Neural cell (in vitro differentiated cells): Measurements from ENCODE around the gene NLRP4.

ENCODE experiments used
- POLR2AphosphoS5 ChIP-seq: IDR thresholded peaks from 2 replicates; pipeline ENCODE4 v1.6.1; 2012
- RAD21 ChIP-seq: fragments of 450-650 bp; conservative IDR thresholded peaks from 2 replicates; pipeline ENCODE4 v1.6.1; 2014; ENCODE audit warnings: antibody characterized with exemption, mild to moderate bottlenecking, moderate library complexity
- SMC3 ChIP-seq: fragments of 450-650 bp; conservative IDR thresholded peaks from 2 replicates; pipeline ENCODE4 v1.6.1; 2014; ENCODE audit warnings: antibody characterized with exemption, mild to moderate bottlenecking, moderate library complexity; ENCODE audit not compliant: poor library complexity
- TF ChIP-seq, protein P1 (sequence below): fragments of 450-650 bp; IDR thresholded peaks from 2 replicates; pipeline ENCODE4 v1.5.1; 2014; ENCODE audit warnings: antibody characterized with exemption, mild to moderate bottlenecking, moderate library complexity; ENCODE audit not compliant: poor library complexity, severe bottlenecking

DNA sequence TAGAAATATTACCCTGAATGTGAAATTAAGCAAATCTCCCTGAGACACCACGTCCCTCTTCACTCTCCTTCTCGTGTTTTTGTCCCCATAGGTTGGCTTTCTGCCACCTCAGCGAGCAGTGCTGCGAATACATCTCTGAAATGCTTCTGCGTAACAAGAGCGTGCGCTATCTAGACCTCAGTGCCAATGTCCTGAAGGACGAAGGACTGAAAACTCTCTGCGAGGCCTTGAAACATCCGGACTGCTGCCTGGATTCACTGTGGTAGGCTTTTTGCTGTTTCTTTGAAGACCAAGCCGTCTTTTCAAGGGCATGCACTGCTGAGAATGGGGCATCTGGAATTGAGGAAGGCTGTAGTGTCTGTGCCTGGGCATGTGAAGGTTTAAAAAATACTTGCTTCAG is 34.4 kb downstream of the NLRP4 start:
- TF ChIP-seq, protein P1, sequence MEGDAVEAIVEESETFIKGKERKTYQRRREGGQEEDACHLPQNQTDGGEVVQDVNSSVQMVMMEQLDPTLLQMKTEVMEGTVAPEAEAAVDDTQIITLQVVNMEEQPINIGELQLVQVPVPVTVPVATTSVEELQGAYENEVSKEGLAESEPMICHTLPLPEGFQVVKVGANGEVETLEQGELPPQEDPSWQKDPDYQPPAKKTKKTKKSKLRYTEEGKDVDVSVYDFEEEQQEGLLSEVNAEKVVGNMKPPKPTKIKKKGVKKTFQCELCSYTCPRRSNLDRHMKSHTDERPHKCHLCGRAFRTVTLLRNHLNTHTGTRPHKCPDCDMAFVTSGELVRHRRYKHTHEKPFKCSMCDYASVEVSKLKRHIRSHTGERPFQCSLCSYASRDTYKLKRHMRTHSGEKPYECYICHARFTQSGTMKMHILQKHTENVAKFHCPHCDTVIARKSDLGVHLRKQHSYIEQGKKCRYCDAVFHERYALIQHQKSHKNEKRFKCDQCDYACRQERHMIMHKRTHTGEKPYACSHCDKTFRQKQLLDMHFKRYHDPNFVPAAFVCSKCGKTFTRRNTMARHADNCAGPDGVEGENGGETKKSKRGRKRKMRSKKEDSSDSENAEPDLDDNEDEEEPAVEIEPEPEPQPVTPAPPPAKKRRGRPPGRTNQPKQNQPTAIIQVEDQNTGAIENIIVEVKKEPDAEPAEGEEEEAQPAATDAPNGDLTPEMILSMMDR = no peak
- TF ChIP-seq RAD21 (no peak), POLR2AphosphoS5 (no peak), SMC3 (no peak)
